Chondrocyte (in vitro differentiated cells): Measurements from ENCODE around the gene CALHM2. TPM values are rescaled to one million over a fixed set of nuclear protein-coding genes. Genes with fewer than 3 reads are reported as not detected.

Experiments used
- DNase-seq: peaks from one replicate; pipeline ENCODE4 v3.0.0; 2021; ENCODE audit warnings: mixed read lengths, low spot score
- H3K27ac Mint-ChIP-seq: one replicate; pipeline ENCODE4 v1.8.0; 2021; ENCODE audit warnings: mild to moderate bottlenecking, moderate library complexity, mixed read lengths; ENCODE audit not compliant: unreplicated experiment
- H3K27me3 Mint-ChIP-seq: 2 replicates; pipeline ENCODE4 v1.8.0; 2021; ENCODE audit warnings: low read depth, mixed read lengths
- H3K36me3 Mint-ChIP-seq: 2 replicates; pipeline ENCODE4 v1.8.0; 2021; ENCODE audit warnings: low read depth, mixed read lengths
- H3K4me1 Mint-ChIP-seq: 2 replicates; pipeline ENCODE4 v1.8.0; 2021; ENCODE audit warnings: low read depth, mild to moderate bottlenecking, mixed read lengths
- H3K4me3 Mint-ChIP-seq: one replicate; pipeline ENCODE4 v1.8.0; 2021; ENCODE audit warnings: mild to moderate bottlenecking, moderate library complexity, mixed read lengths; ENCODE audit not compliant: unreplicated experiment
- H3K9me3 Mint-ChIP-seq: 2 replicates; pipeline ENCODE4 v1.8.0; 2021; ENCODE audit warnings: low read depth, mixed read lengths
- CTCF ChIP-seq: fragments of 200-600 bp; sonication (generic); IDR thresholded peaks from 2 replicates; pipeline ENCODE4 v1.5.0; 2021; ENCODE audit warnings: antibody characterized with exemption, mild to moderate bottlenecking, moderate library complexity
- total RNA-seq: library from RNA; stranded (reverse); gene quantifications from 3 replicates; pipeline ENCODE4 v1.2.1, GENCODE V29; 2021

CALHM2 gene
- total RNA-seq, 1 donor from 2014 or later: 9.9 TPM

GRCh38 chr10:103475437-103475836, 23.3 kb upstream of the CALHM2 start:
- TF ChIP-seq CTCF: no peak
- DNase-seq: no peak
- no peak overlapping the region for H3K4me3 Mint-ChIP-seq
- H3K36me3 Mint-ChIP-seq: no peaks in the 10 kb centered on the region
- no peaks in the 10 kb centered on the region for H3K9me3 Mint-ChIP-seq
- no peaks in the 10 kb centered on the region for H3K4me1 Mint-ChIP-seq
- peaks cover 10% of the 10 kb centered on the region for H3K27me3 Mint-ChIP-seq
- no peak overlapping the region for H3K27ac Mint-ChIP-seq

GRCh38 chr10:103474077-103474476, 21.9 kb upstream of the CALHM2 start:
- no peak for DNase-seq
- TF ChIP-seq CTCF: no peak
- Mint-ChIP-seq H3K36me3 (no peaks in the 10 kb centered on the region), H3K27me3 (peaks cover 18% of the 10 kb centered on the region), H3K9me3 (no peaks in the 10 kb centered on the region), H3K4me1 (no peaks in the 10 kb centered on the region), H3K4me3 (no peak overlapping the region), H3K27ac (no peak overlapping the region)

- Mint-ChIP-seq H3K36me3 (no peaks in the 10 kb centered on the region), H3K4me3 (no peak overlapping the region), H3K27me3 (peaks cover 18% of the 10 kb centered on the region), H3K4me1 (no peaks in the 10 kb centered on the region), H3K9me3 (no peaks in the 10 kb centered on the region), H3K27ac (no peak overlapping the region)
- no peak for DNase-seq
- no peak for TF ChIP-seq CTCF
These were observed 21.1 kb upstream of the CALHM2 start for GRCh38 chr10:103473261-103473671.

GRCh38 chr10:103472005-103472404, 19.8 kb upstream of the CALHM2 start:
- H3K27me3 Mint-ChIP-seq: peaks cover 15% of the 10 kb centered on the region
- no peaks in the 10 kb centered on the region for H3K9me3 Mint-ChIP-seq
- peaks cover 3% of the 10 kb centered on the region for H3K4me1 Mint-ChIP-seq
- H3K36me3 Mint-ChIP-seq: no peaks in the 10 kb centered on the region
- TF ChIP-seq CTCF: no peak
- H3K27ac Mint-ChIP-seq: no peak overlapping the region
- H3K4me3 Mint-ChIP-seq: no peak overlapping the region
- DNase-seq: no peak

- Mint-ChIP-seq H3K27ac (peak overlapping the region; percentile 2), H3K4me1 (peaks cover 11% of the 10 kb centered on the region), H3K27me3 (peaks cover 15% of the 10 kb centered on the region), H3K36me3 (no peaks in the 10 kb centered on the region), H3K9me3 (no peaks in the 10 kb centered on the region), H3K4me3 (no peak overlapping the region)
- DNase-seq: no peak
- no peak for TF ChIP-seq CTCF
These were observed 18.8 kb upstream of the CALHM2 start for GRCh38 chr10:103470761-103471653.
